Mammary epithelial cell (primary cell): Measurements from ENCODE around the gene CCSAP.
"Not testable (repeated sequence)": the region's sequence is repeated elsewhere in the genome, so short reads cannot be mapped to it uniquely, and the experiment has no call there.

Source experiments
- EZH2 ChIP-seq: IDR thresholded peaks from 2 replicates; pipeline ENCODE4 v1.6.1; 2012; ENCODE audit warnings: low read length, inconsistent platforms, borderline replicate concordance
- TF ChIP-seq, protein P1 (sequence below), 2 donors: IDR thresholded peaks in 1 of 2; conservative IDR thresholded peaks in 1 of 2; 2 replicates each; pipeline ENCODE4 v1.5.1; 2011 to 2012; ENCODE audit warnings: inconsistent platforms in 2 of 2, low read length in 2 of 2, mild to moderate bottlenecking in 2 of 2, control low read depth in 1 of 2, low read depth in 1 of 2; ENCODE audit not compliant: insufficient read depth in 1 of 2; ENCODE audit errors: extremely low read depth in 1 of 2

DNA sequence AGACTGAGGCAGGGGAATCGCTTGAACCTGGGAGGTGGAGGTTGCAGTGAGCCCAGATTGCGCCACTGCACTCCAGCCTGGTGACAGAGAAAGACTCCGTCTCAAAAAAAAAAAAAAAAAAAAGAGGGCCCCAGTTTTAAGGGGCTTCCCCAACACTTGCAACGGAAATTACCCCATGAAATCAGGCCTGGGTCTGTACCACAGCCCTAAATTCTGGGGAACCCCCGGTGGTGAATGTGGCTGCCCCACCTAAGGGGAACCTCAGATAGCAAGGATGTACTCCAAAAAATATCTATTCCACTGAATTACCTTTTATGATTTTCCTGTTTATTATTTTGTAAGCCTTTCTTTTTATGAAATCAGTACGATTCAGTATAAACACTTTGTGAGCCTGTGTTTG lies 15.1 kb downstream of the CCSAP start:
- TF ChIP-seq, protein P1, sequence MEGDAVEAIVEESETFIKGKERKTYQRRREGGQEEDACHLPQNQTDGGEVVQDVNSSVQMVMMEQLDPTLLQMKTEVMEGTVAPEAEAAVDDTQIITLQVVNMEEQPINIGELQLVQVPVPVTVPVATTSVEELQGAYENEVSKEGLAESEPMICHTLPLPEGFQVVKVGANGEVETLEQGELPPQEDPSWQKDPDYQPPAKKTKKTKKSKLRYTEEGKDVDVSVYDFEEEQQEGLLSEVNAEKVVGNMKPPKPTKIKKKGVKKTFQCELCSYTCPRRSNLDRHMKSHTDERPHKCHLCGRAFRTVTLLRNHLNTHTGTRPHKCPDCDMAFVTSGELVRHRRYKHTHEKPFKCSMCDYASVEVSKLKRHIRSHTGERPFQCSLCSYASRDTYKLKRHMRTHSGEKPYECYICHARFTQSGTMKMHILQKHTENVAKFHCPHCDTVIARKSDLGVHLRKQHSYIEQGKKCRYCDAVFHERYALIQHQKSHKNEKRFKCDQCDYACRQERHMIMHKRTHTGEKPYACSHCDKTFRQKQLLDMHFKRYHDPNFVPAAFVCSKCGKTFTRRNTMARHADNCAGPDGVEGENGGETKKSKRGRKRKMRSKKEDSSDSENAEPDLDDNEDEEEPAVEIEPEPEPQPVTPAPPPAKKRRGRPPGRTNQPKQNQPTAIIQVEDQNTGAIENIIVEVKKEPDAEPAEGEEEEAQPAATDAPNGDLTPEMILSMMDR (conservative IDR thresholded peaks at IDR 0.05 in 1 of 2, IDR thresholded peaks at IDR 0.05 in 1 of 2; ENCODE audit: extremely low read depth in 1 of 2, insufficient read depth in 1 of 2, low read depth in 1 of 2, low read length in 2 of 2), result not testable (repeated sequence)
- not testable (repeated sequence) for TF ChIP-seq EZH2
